PFSK-1 (cell line): ENCODE results near the gene SRRM2. TPM values are rescaled to one million over a fixed set of nuclear protein-coding genes. Genes with fewer than 3 reads are reported as not detected.

Source experiments
- FOXP2 ChIP-seq: optimal IDR thresholded peaks from 2 replicates; pipeline ENCODE3; 2011; ENCODE audit warnings: borderline replicate concordance, control low read depth, inconsistent platforms; ENCODE audit not compliant: insufficient read depth; ENCODE audit errors: extremely low read length, extremely low read depth
- POLR2AphosphoS5 ChIP-seq: IDR thresholded peaks from 2 replicates; pipeline ENCODE4 v1.6.1; 2012; ENCODE audit warnings: low read depth, mild to moderate bottlenecking, control low read depth, low read length, moderate library complexity
- SIN3A ChIP-seq: IDR thresholded peaks from 2 replicates; pipeline ENCODE4 v1.6.1; 2012; ENCODE audit warnings: mild to moderate bottlenecking, low read length, moderate library complexity, borderline replicate concordance; ENCODE audit not compliant: insufficient read depth
- TAF1 ChIP-seq: IDR thresholded peaks from 2 replicates; pipeline ENCODE4 v1.6.1; 2012; ENCODE audit warnings: low read length, control low read depth, borderline replicate concordance; ENCODE audit not compliant: insufficient read depth
- polyA plus RNA-seq: library from polyadenylated mRNA; unstranded; fragments of >200 nt; gene quantifications from one replicate; pipeline ENCODE4 v1.2.1, GENCODE V29; 2012; ENCODE audit warnings: low read depth, missing spikeins; ENCODE audit not compliant: insufficient read length
- TF ChIP-seq, protein P1 (sequence below), 2 experiments: IDR thresholded peaks; 2 replicates each; pipeline versions ENCODE4 v1.6.1 to v1.8.0; 2011 to 2012; ENCODE audit warnings: low read depth in 2 of 2, low read length in 2 of 2, control low read depth in 1 of 2, inconsistent platforms in 1 of 2, mild to moderate bottlenecking in 1 of 2, moderate library complexity in 1 of 2; ENCODE audit not compliant: insufficient read depth in 1 of 2

The SRRM2 gene
- polyA plus RNA-seq = 338 TPM

DNA sequence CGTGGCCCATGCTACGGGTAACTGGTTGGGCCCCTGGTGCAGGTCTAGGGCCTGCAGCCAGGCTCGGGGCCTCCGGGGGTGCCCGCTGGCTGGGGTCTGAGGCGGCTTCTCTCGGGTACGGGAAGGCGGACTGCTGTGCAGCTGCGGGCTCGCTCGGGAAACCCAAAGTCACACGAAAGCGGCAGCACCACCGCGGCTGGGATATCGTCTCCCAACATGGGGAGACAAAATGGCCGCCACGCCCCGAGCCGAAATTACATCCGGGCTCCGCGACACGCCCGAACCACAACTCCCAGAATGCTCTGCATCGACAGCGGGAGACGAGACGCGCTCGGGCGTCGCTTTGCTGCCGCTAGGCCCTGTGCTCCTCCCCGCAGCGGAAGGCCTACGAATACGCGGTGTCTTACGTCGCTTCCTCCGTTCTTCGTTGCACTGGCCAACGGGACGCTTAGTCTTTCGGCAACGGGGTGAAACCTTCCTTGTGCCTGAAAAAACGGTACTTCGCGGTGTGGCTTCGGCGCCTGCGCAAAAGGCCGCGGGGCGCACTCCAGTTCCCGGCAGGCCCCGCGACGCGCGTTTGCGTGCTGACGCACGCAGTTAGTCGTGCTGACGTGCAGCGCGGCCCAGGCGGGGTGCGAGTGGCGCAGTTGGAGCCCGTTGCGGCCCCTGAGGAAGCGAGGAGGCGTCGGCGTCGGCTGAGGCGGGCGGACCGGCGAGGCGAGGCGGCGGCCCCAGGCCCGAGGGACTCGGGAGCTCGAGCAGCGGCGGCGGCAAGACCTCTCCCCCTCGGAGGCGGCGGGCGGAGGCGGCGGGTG lies at the start of gene SRRM2:
Gene SRRM2, plus strand, starts transcription at position 604 of the 815 bp plus-strand sequence. CDS start 3,727 bp downstream, outside the sequence.
- TF ChIP-seq POLR2AphosphoS5 (peak; percentile 77), TAF1 (0 out of 2 replicates have a peak, but pooled peaks have one; percentile 38), FOXP2 (peak; percentile 70), SIN3A (no peak)
- TF ChIP-seq, protein P1, sequence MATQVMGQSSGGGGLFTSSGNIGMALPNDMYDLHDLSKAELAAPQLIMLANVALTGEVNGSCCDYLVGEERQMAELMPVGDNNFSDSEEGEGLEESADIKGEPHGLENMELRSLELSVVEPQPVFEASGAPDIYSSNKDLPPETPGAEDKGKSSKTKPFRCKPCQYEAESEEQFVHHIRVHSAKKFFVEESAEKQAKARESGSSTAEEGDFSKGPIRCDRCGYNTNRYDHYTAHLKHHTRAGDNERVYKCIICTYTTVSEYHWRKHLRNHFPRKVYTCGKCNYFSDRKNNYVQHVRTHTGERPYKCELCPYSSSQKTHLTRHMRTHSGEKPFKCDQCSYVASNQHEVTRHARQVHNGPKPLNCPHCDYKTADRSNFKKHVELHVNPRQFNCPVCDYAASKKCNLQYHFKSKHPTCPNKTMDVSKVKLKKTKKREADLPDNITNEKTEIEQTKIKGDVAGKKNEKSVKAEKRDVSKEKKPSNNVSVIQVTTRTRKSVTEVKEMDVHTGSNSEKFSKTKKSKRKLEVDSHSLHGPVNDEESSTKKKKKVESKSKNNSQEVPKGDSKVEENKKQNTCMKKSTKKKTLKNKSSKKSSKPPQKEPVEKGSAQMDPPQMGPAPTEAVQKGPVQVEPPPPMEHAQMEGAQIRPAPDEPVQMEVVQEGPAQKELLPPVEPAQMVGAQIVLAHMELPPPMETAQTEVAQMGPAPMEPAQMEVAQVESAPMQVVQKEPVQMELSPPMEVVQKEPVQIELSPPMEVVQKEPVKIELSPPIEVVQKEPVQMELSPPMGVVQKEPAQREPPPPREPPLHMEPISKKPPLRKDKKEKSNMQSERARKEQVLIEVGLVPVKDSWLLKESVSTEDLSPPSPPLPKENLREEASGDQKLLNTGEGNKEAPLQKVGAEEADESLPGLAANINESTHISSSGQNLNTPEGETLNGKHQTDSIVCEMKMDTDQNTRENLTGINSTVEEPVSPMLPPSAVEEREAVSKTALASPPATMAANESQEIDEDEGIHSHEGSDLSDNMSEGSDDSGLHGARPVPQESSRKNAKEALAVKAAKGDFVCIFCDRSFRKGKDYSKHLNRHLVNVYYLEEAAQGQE (IDR thresholded peaks at IDR 0.05; ENCODE audit: insufficient read depth in 1 of 2, low read depth in 2 of 2, low read length in 2 of 2) = no peak; a peak in 1 of 4 replicates

DNA sequence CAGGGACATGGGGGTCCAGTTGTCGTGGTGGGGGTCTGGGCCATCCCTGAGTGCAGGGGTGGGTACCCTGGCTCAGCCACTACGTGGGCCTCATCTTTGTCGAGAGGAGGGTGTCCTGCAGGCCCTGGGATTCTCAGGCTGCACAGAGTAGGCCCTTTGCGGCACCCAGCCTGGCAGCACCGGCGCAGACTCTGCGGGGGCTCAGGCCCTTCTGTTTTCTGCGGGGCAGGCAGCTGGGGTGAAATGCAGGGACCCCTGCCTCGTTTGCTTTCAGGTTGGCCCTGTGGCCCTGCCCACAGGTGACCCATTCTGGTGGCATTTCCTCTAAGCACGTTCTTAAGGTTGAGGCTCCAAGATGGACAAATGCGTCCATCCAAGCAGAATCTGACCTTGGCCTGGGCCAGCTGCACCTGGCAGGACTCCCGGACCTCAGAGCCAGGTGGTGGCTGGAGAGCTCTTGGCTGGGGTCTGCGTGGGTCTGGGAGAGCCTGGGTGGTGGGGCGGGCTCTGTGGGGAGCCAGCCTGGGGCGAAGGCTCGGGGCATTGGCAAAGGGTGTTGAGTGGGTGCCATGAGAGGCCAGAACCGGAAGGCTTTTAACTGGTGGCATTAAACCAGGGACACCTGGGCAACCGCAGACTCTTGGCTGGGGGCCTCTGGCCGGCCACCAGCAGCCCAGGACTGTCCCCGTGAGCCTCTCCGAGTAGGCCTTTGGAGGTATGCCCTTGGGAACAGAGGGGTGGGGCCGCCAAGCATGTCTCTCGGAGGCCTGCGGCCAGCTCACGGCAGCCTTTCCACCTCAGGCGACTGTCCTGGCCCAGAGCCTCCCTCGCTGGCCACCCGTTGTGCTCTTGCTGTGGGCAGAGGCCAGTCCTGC lies 49.3 kb upstream of the SRRM2 start:
- TF ChIP-seq TAF1 (no peak), SIN3A (no peak), POLR2AphosphoS5 (no peak), FOXP2 (no peak)
- TF ChIP-seq, protein P1 (IDR thresholded peaks at IDR 0.05; ENCODE audit: insufficient read depth in 1 of 2, low read depth in 2 of 2, low read length in 2 of 2) = no peak

DNA sequence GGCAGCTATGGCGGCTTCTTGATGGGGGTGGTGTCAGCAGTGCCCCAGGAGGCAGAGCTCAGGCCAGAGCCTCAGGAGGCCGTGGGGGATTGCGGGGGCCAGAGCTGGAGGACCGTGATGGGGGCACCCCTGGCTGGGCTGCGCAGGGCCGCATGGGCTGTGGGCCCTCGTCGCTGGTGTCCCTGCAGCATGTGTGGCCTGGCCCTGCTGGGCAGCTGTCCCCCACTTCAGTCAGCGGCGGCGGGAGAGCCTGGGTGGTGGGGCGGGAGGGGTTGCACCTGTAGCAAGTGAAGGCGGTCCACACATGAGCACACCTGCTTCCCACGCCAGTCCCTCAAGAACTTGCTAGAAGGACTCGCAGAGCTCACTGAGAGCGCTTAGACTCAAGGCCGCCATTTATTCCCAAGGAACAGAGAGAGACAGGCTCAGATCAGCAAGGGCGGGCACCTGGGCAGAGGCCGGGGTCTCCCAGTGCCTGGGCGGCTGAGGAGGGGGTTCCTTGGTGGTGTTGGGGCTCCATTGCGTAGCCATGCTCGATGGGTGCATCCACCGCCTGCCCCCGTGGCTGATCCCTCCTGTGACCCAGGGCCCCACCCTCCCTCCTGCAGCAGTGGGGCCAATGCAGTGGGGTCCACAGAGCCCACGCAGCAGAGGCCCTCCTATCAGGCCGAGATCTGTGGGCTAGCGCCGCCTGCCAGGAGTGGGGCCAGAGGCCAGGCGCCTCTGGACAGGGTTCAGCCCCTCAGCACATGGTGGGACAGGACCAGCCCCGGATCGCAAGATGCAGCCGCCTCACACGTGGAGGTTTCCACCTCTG lies 48.1 kb upstream of the SRRM2 start:
- TF ChIP-seq, protein P1 (IDR thresholded peaks at IDR 0.05; ENCODE audit: insufficient read depth in 1 of 2, low read depth in 2 of 2, low read length in 2 of 2) = no peak
- TF ChIP-seq SIN3A = no peak
- no peak for TF ChIP-seq POLR2AphosphoS5
- no peak for TF ChIP-seq FOXP2
- no peak for TF ChIP-seq TAF1

DNA sequence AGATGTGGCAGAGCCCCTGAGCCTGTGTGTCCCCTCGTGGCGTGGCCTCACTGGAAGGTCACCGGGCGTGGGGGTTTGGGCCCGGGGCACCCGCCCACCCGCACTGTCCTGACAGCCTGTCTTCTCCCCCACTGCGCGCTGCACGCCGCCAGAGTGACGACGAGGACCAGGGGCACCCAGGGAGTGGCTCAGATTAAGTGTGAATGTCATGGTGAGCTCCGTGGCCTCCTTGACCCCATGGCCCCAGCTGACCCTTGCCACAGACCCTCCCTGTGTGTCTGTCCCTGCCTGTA lies 47.5 kb upstream of the SRRM2 start:
- TF ChIP-seq FOXP2 (no peak), POLR2AphosphoS5 (no peak), TAF1 (no peak), SIN3A (no peak)
- TF ChIP-seq, protein P1 (IDR thresholded peaks at IDR 0.05; ENCODE audit: insufficient read depth in 1 of 2, low read depth in 2 of 2, low read length in 2 of 2) = no peak
